PC-9 (cell line): ENCODE results near the gene HDAC10. TPM values are rescaled to one million over a fixed set of nuclear protein-coding genes. Genes with fewer than 3 reads are reported as not detected.

Experiments used
- BruUV-seq: library from RNA; stranded (reverse); fragments of 400-500 nt; replicated peaks from 2 replicates; lab custom pipeline; 2021; lab: Mats Ljungman, UMichigan
- CTCF ChIA-PET: fragments of 300-600 bp; sonication (Branson Sonifier 250); formaldehyde crosslinking; loops from one replicate; lab custom pipeline; 2022; ENCODE audit warnings: antibody characterized with exemption; lab: Charles Lee
- POLR2A ChIA-PET: fragments of 300-600 bp; sonication (Branson Sonifier 250); formaldehyde crosslinking; loops from one replicate; lab custom pipeline; 2022; ENCODE audit warnings: antibody characterized with exemption; ENCODE audit not compliant: unreplicated experiment; lab: Charles Lee
- DNase-seq, 2 experiments: peaks; one replicate each; pipeline versions ENCODE4 v3.0.0 to v3.0.0-alpha.2; 2015 to 2022; ENCODE audit warnings: mixed read lengths in 1 of 2
- H2AFZ ChIP-seq: fragments of 200-600 bp; sonication (generic); 2 replicates; pipeline ENCODE4 v1.8.1; 2017; ENCODE audit warnings: antibody characterized with exemption
- H3F3A ChIP-seq: fragments of 200-600 bp; sonication (generic); 2 replicates; pipeline ENCODE4 v1.8.1; 2017; ENCODE audit warnings: antibody characterized with exemption, mild to moderate bottlenecking, low read depth; ENCODE audit not compliant: insufficient read depth
- H3K27ac ChIP-seq: fragments of 200-600 bp; sonication (generic); 2 replicates; pipeline ENCODE4 v1.6.1; 2016; ENCODE audit warnings: mixed run types
- H3K27me3 ChIP-seq: fragments of 200-600 bp; sonication (generic); 2 replicates; pipeline ENCODE4 v1.6.1; 2016; ENCODE audit warnings: low read depth, mixed run types; ENCODE audit not compliant: insufficient read depth
- H3K36me3 ChIP-seq: fragments of 200-600 bp; sonication (generic); 2 replicates; pipeline ENCODE4 v1.6.1; 2016; ENCODE audit warnings: low read depth, mixed run types
- H3K4me1 ChIP-seq: fragments of 200-600 bp; sonication (generic); replicated peaks from 2 replicates; pipeline ENCODE4 v1.6.1; 2016; ENCODE audit warnings: mixed run types; ENCODE audit not compliant: insufficient read depth
- H3K4me2 ChIP-seq: fragments of 200-600 bp; sonication (generic); 2 replicates; pipeline ENCODE4 v1.6.1; 2017; ENCODE audit warnings: mixed run types
- H3K4me3 ChIP-seq: fragments of 200-600 bp; sonication (generic); 2 replicates; pipeline ENCODE4 v1.6.1; 2016; ENCODE audit warnings: mixed run types
- H3K79me2 ChIP-seq: fragments of 200-600 bp; sonication (generic); 2 replicates; pipeline ENCODE4 v1.6.1; 2017; ENCODE audit warnings: low read depth, mixed run types
- H3K9me2 ChIP-seq: fragments of 200-600 bp; sonication (generic); 2 replicates; pipeline ENCODE4 v1.8.1; 2017; ENCODE audit warnings: mild to moderate bottlenecking; ENCODE audit not compliant: insufficient read depth
- H3K9me3 ChIP-seq: fragments of 200-600 bp; sonication (generic); 2 replicates; pipeline ENCODE4 v1.8.1; 2016; ENCODE audit warnings: low read depth; ENCODE audit not compliant: insufficient read depth
- H4K20me1 ChIP-seq: fragments of 200-600 bp; sonication (generic); 2 replicates; pipeline ENCODE4 v1.8.1; 2017; ENCODE audit not compliant: insufficient read depth
- CTCF ChIP-seq: fragments of 200-600 bp; sonication (generic); conservative IDR thresholded peaks from 2 replicates; pipeline ENCODE4 v1.6.1; 2017; ENCODE audit warnings: mixed run types, antibody characterized with exemption, mild to moderate bottlenecking, moderate library complexity
- EZH2 ChIP-seq: fragments of 200-600 bp; sonication (generic); IDR thresholded peaks from 2 replicates; pipeline ENCODE4 v1.8.0; 2017; ENCODE audit warnings: antibody characterized with exemption, low read depth
- intact Hi-C: fragments of 100-400 bp; cut with micrococcal nuclease; formaldehyde crosslinking; loops from one replicate; pipeline ENCODE4 v1.10.0; 2022; ENCODE audit not compliant: unreplicated experiment
- total RNA-seq: library from RNA; stranded (reverse); gene quantifications from 2 replicates; pipeline ENCODE4 v1.2.3, GENCODE V29; 2021

The HDAC10 gene
- total RNA-seq, 1 experiment from 2014 or later, result 80.5 TPM

GRCh38 chr22:50208939-50209892 is 41.8 kb downstream of the HDAC10 start:
- no peak for DNase-seq
- Histone ChIP-seq H3K27me3 (no peaks in the 10 kb centered on the region), H3F3A (peaks cover 42% of the 10 kb centered on the region; the same call in 1 of the 2 replicates), H3K79me2 (peaks cover 4% of the 10 kb centered on the region; the same call in 1 of the 2 replicates), H3K9me3 (no peaks in the 10 kb centered on the region), H3K4me3 (no peak overlapping the region), H3K9me2 (no peaks in the 10 kb centered on the region), H3K4me2 (no peak overlapping the region), H4K20me1 (peaks cover 65% of the 10 kb centered on the region), H2AFZ (no peak overlapping the region), H3K36me3 (peaks cover 36% of the 10 kb centered on the region), H3K4me1 (no peaks in the 10 kb centered on the region), H3K27ac (no peak overlapping the region)
- no TSS peak for BruUV-seq
- no peak for TF ChIP-seq CTCF
- no peak for TF ChIP-seq EZH2
- CTCF ChIA-PET, result no interaction called here
- intact Hi-C loops, result loop anchor here (1.0 kb wide), 1 partner anchor 60 kb away; no protein-coding TSS in a partner anchor
- POLR2A ChIA-PET, result no interaction called here

GRCh38 chr22:50208430-50208938 is 42.6 kb downstream of the HDAC10 start:
- ChIA-PET CTCF (no interaction called here), POLR2A (interaction anchor here (0.6 kb wide), 1 partner anchor 72 kb away, joined by 8 read pairs; no protein-coding TSS in a partner anchor)
- Histone ChIP-seq H3K4me2 (no peak overlapping the region), H3K9me3 (no peaks in the 10 kb centered on the region), H3K27ac (no peak overlapping the region), H3K79me2 (peaks cover 10% of the 10 kb centered on the region), H3K9me2 (no peaks in the 10 kb centered on the region), H4K20me1 (peaks cover 60% of the 10 kb centered on the region), H3K4me3 (no peak overlapping the region), H3K36me3 (peaks cover 36% of the 10 kb centered on the region), H3K27me3 (no peaks in the 10 kb centered on the region), H2AFZ (no peak overlapping the region), H3K4me1 (no peaks in the 10 kb centered on the region), H3F3A (peaks cover 39% of the 10 kb centered on the region; the same call in 1 of the 2 replicates)
- BruUV-seq, result no TSS peak
- intact Hi-C loops, result no loop called here
- DNase-seq, result no peak
- no peak for TF ChIP-seq EZH2
- no peak for TF ChIP-seq CTCF

- Histone ChIP-seq H3K79me2 (peaks cover 20% of the 10 kb centered on the region), H3K4me1 (peaks cover 4% of the 10 kb centered on the region; the same call in 1 of the 2 replicates), H3K27me3 (no peaks in the 10 kb centered on the region), H3F3A (peaks cover 44% of the 10 kb centered on the region; the same call in 1 of the 2 replicates), H3K9me3 (no peaks in the 10 kb centered on the region), H3K27ac (no peak overlapping the region), H3K4me3 (no peak overlapping the region), H3K36me3 (peaks cover 36% of the 10 kb centered on the region), H2AFZ (no peak overlapping the region), H3K4me2 (no peak overlapping the region), H3K9me2 (no peaks in the 10 kb centered on the region), H4K20me1 (peaks cover 60% of the 10 kb centered on the region)
- BruUV-seq, result no TSS peak
- no peak for DNase-seq
- intact Hi-C loops, result no loop called here
- no peak for TF ChIP-seq EZH2
- TF ChIP-seq CTCF, result no peak
- ChIA-PET CTCF (interaction anchor here (0.6 kb wide), 1 partner anchor 40 kb away, joined by 3 read pairs; no protein-coding TSS in a partner anchor), POLR2A (no interaction called here)
Observed at GRCh38 chr22:50207383-50208140, 43.5 kb downstream of the HDAC10 start.
